Measurements from ENCODE around the gene ACSS1. TPM values are rescaled to one million over a fixed set of nuclear protein-coding genes. Genes with fewer than 3 reads are reported as not detected.

ACSS1 gene
- total RNA-seq, 2 experiments from 2014 or later, result 38.3 to 40.3 TPM

DNA sequence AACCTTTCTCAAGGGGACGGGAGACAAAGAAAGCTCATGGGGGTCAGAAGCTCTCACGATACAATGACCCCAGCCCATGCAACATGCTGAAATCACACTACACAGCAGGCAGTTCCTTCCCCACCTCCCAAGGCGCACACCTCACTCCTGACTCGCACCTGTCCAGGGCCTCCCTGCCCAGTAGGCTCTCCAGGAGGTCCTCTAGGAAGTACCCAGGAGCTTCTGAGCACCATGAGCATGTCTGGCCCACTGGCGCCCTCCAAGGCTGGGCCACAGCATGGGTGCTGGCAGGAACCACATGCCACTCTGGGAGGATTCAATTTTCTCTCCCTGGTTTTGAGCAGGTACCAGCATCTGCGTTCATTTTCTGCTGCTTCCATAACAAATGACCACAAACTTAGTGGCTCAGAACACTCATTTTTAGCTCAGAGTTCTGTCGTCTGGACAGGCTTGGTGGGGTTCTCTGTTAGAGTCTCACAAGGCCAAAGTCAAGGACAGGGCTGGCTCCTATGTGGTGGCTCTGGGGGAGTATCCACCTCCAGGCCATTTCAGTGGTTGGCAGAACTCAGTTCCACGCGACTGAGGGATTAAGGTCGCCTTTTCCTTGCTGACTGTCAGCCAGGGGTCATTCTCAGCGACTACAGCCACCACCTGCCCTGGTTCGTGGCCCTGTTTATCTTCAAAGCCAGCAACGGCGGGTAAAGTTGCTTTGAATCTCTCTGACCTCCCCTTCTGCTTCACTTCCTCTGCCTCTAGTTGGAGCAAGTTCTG lies 32.7 kb downstream of the ACSS1 start:
- DNase-seq, result no peak
- no peak overlapping the region for H3K27ac Mint-ChIP-seq
- no peaks in the 10 kb centered on the region for H3K27me3 Mint-ChIP-seq
- H3K4me1 Mint-ChIP-seq, result no peaks in the 10 kb centered on the region
- CTCF ChIA-PET, result no interaction called here
- no peak overlapping the region for H3K4me3 Mint-ChIP-seq
- H3K36me3 Mint-ChIP-seq (ENCODE audit: low read depth), result peaks cover 9% of the 10 kb centered on the region
- H3K9me3 Mint-ChIP-seq, result no peaks in the 10 kb centered on the region
- POLR2A ChIA-PET, result no interaction called here

DNA sequence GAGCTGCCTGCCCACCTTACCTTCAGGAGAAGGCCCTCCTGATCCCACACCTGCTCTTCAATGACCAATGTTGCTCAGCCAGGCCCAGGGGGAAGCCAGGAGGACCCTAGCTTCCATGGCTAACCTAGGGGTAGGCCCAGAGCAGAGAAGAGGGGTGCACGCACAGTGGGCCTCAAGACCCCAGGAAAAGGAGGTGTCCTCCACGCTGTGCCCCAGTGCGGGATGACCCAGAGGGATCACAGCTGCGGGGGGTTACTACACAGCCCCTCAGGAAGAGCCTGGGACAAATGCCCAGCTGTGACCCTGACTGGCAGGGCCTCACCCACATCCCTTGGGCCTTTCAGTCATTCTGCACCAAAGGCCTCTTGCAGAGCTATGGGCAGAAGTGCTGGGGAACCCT lies 33.8 kb downstream of the ACSS1 start:
- POLR2A ChIA-PET, result interaction anchor here (0.7 to 0.8 kb wide), 2 partner anchors 29 to 65 kb away, joined by 3 read pairs; no protein-coding TSS in a partner anchor
- H3K9me3 Mint-ChIP-seq, result no peaks in the 10 kb centered on the region
- H3K27me3 Mint-ChIP-seq, result no peaks in the 10 kb centered on the region
- no peak for DNase-seq
- H3K4me3 Mint-ChIP-seq, result no peak overlapping the region
- CTCF ChIA-PET, result no interaction called here
- H3K4me1 Mint-ChIP-seq, result no peaks in the 10 kb centered on the region
- H3K27ac Mint-ChIP-seq, result no peak overlapping the region
- H3K36me3 Mint-ChIP-seq (ENCODE audit: low read depth), result peaks cover 4% of the 10 kb centered on the region

DNA sequence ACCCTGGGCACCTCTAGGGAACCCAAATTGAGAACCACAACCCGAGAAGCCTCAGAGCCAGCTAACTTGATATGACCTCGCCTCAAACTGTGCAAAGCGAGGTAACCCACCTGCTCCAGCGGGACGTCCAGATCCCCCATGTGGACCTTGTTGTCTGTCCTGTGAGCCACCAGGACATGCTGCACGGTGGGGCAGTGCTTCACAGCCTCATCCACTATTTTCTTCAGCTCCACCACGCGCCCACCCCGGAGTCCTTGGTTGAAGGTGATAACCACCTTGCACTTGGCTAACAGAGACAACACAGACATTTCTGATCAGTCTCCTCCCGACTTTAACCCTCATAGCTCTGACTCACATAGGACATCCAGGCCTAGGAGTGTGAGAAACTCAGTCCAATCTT lies 34.6 kb downstream of the ACSS1 start:
- peaks cover 4% of the 10 kb centered on the region for H3K36me3 Mint-ChIP-seq (ENCODE audit: low read depth)
- H3K27ac Mint-ChIP-seq, result no peak overlapping the region
- DNase-seq, result no peak
- no peaks in the 10 kb centered on the region for H3K4me1 Mint-ChIP-seq
- H3K4me3 Mint-ChIP-seq, result no peak overlapping the region
- ChIA-PET POLR2A (interaction anchor here (0.7 kb wide), 1 partner anchor 66 kb away, joined by 3 read pairs; no protein-coding TSS in a partner anchor), CTCF (no interaction called here)
- H3K27me3 Mint-ChIP-seq, result no peaks in the 10 kb centered on the region
- H3K9me3 Mint-ChIP-seq, result no peaks in the 10 kb centered on the region

DNA sequence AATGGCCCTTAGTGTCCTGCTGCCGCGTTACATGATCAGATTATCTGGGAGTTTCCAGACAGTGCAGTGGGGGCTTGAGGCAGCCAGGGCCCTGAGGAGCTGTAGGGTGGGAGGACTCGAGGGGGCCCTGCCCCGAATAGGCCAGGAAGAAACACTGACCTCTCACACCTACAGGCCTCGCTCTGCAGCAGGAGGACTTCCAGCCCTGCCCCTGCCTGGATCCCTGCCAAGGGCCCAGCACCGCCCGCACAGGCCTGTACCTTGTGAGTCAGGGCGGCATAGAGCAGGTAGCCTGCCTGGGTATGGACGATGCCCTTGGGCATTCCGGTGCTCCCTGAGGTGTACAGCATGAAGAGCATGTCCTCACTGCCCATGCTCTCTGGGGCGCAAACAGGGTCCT lies 35.3 kb downstream of the ACSS1 start:
- peaks cover 4% of the 10 kb centered on the region for H3K36me3 Mint-ChIP-seq (ENCODE audit: low read depth)
- DNase-seq, result no peak
- H3K4me3 Mint-ChIP-seq, result no peak overlapping the region
- ChIA-PET POLR2A (no interaction called here), CTCF (no interaction called here)
- no peaks in the 10 kb centered on the region for H3K9me3 Mint-ChIP-seq
- no peaks in the 10 kb centered on the region for H3K4me1 Mint-ChIP-seq
- no peaks in the 10 kb centered on the region for H3K27me3 Mint-ChIP-seq
- no peak overlapping the region for H3K27ac Mint-ChIP-seq

- H3K36me3 Mint-ChIP-seq (ENCODE audit: low read depth), result no peaks in the 10 kb centered on the region
- CTCF ChIA-PET, result no interaction called here
- no peaks in the 10 kb centered on the region for H3K9me3 Mint-ChIP-seq
These were observed 36.6 kb downstream of the ACSS1 start for GRCh38 chr20:25021336-25021735.

GRCh38 chr20:25020901-25021301 lies 37.0 kb downstream of the ACSS1 start:
- Mint-ChIP-seq H3K4me1 (no peaks in the 10 kb centered on the region), H3K9me3 (no peaks in the 10 kb centered on the region), H3K27me3 (no peaks in the 10 kb centered on the region), H3K4me3 (no peak overlapping the region), H3K36me3 (ENCODE audit: low read depth) (no peaks in the 10 kb centered on the region), H3K27ac (no peak overlapping the region)
- CTCF ChIA-PET, result no interaction called here
- POLR2A ChIA-PET, result no interaction called here
- no peak for DNase-seq

More at GRCh38 chr20:25021336-25021735, 36.6 kb downstream of the ACSS1 start:
- POLR2A ChIA-PET, result no interaction called here
- Mint-ChIP-seq H3K27me3 (no peaks in the 10 kb centered on the region), H3K4me3 (no peak overlapping the region), H3K27ac (no peak overlapping the region), H3K4me1 (no peaks in the 10 kb centered on the region)
- no peak for DNase-seq

- H3K36me3 Mint-ChIP-seq (ENCODE audit: low read depth), result no peaks in the 10 kb centered on the region
- H3K4me1 Mint-ChIP-seq, result no peaks in the 10 kb centered on the region
- no peaks in the 10 kb centered on the region for H3K27me3 Mint-ChIP-seq
- POLR2A ChIA-PET, result no interaction called here
- no peak overlapping the region for H3K27ac Mint-ChIP-seq
- DNase-seq, result no peak
- no peak overlapping the region for H3K4me3 Mint-ChIP-seq
- H3K9me3 Mint-ChIP-seq, result no peaks in the 10 kb centered on the region
- CTCF ChIA-PET, result no interaction called here
These were observed 37.6 kb downstream of the ACSS1 start for GRCh38 chr20:25020345-25020744.

- Mint-ChIP-seq H3K4me1 (no peaks in the 10 kb centered on the region), H3K36me3 (ENCODE audit: low read depth) (no peaks in the 10 kb centered on the region), H3K27me3 (no peaks in the 10 kb centered on the region), H3K9me3 (no peaks in the 10 kb centered on the region), H3K4me3 (no peak overlapping the region), H3K27ac (no peak overlapping the region)
- ChIA-PET POLR2A (no interaction called here), CTCF (no interaction called here)
- no peak for DNase-seq
These were observed 38.4 kb downstream of the ACSS1 start for GRCh38 chr20:25019381-25020155.

DNA sequence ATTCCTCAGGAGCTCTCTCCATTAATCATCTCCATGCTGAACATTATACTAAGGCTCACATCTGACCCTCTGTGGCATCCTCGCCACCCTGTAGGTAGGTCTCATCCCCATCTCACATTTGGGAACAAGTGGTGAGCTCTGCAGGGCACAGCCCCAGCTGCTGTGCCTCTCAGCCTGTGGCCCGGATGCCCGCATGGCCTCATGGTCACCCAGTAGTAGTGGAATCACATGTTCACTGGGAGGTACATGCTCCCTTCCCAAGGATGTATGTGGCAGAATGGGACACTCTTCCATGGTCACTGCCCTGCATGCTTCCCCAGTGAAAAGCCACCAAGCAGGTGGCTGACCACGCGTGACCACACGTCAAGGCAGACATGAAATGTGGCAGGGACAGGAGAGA lies 39.1 kb downstream of the ACSS1 start:
- ChIA-PET CTCF (no interaction called here), POLR2A (no interaction called here)
- Mint-ChIP-seq H3K4me3 (no peak overlapping the region), H3K4me1 (no peaks in the 10 kb centered on the region), H3K27ac (no peak overlapping the region), H3K27me3 (no peaks in the 10 kb centered on the region), H3K36me3 (ENCODE audit: low read depth) (no peaks in the 10 kb centered on the region), H3K9me3 (no peaks in the 10 kb centered on the region)
- no peak for DNase-seq

DNA sequence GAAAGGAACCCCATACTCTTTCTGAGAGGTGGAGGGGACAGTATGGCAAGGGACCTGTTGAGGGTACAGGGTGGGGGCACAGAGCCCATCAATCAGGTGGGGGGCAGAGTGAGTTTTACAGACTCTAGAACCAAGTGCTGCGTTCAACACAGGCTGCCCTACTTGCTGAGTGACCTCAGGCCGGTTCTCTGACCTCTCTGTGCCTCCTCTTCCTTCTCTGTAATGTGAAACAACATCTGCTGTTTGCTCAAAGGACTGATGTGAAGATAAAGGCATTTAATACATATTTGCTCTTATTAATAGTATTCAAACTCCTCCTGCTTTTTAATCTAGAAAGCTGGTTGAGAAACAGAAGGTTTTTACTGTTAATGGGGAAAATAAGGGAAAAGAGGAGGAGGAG lies 39.5 kb downstream of the ACSS1 start:
- POLR2A ChIA-PET, result no interaction called here
- CTCF ChIA-PET, result no interaction called here
- no peaks in the 10 kb centered on the region for H3K27me3 Mint-ChIP-seq
- H3K27ac Mint-ChIP-seq, result no peak overlapping the region
- no peak overlapping the region for H3K4me3 Mint-ChIP-seq
- no peaks in the 10 kb centered on the region for H3K9me3 Mint-ChIP-seq
- H3K36me3 Mint-ChIP-seq (ENCODE audit: low read depth), result no peaks in the 10 kb centered on the region
- DNase-seq, result no peak
- H3K4me1 Mint-ChIP-seq, result no peaks in the 10 kb centered on the region

- H3K36me3 Mint-ChIP-seq (ENCODE audit: low read depth), result no peaks in the 10 kb centered on the region
- H3K9me3 Mint-ChIP-seq, result no peaks in the 10 kb centered on the region
- ChIA-PET POLR2A (no interaction called here), CTCF (no interaction called here)
- H3K4me1 Mint-ChIP-seq, result no peaks in the 10 kb centered on the region
- no peak for DNase-seq
- H3K27me3 Mint-ChIP-seq, result no peaks in the 10 kb centered on the region
- H3K27ac Mint-ChIP-seq, result no peak overlapping the region
- H3K4me3 Mint-ChIP-seq, result no peak overlapping the region
These were observed 40.6 kb downstream of the ACSS1 start for GRCh38 chr20:25017257-25017803.

GRCh38 chr20:25016471-25016870 lies 41.5 kb downstream of the ACSS1 start:
- Mint-ChIP-seq H3K36me3 (ENCODE audit: low read depth) (no peaks in the 10 kb centered on the region), H3K9me3 (no peaks in the 10 kb centered on the region), H3K27me3 (no peaks in the 10 kb centered on the region), H3K4me3 (no peak overlapping the region), H3K4me1 (no peaks in the 10 kb centered on the region), H3K27ac (no peak overlapping the region)
- ChIA-PET POLR2A (no interaction called here), CTCF (no interaction called here)
- DNase-seq, result no peak

DNA sequence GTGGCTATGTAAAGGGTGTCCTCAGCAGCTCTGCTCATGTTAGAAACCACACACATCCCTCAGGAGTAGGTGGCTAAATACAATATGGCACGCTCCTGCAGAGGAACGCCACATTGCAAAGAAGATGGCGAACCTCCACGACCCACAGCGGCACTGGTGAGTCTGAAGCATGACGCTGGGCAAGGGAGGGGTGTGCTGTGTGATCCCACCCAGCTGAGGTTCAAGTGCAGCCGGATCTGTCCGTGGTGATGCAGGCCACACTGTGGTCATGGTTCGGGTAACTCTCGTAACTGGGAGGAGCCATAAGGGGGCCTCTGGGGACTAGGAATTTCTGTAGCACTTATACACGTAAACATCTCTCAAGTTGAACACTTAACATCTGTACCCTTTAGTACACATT lies 42.0 kb downstream of the ACSS1 start:
- CTCF ChIA-PET, result no interaction called here
- POLR2A ChIA-PET, result no interaction called here
- no peaks in the 10 kb centered on the region for H3K27me3 Mint-ChIP-seq

GRCh38 chr20:25014816-25015215 lies 43.1 kb downstream of the ACSS1 start:
- no peak for DNase-seq
- Mint-ChIP-seq H3K27me3 (no peaks in the 10 kb centered on the region), H3K4me1 (no peaks in the 10 kb centered on the region), H3K36me3 (ENCODE audit: low read depth) (peaks cover 2% of the 10 kb centered on the region), H3K9me3 (no peaks in the 10 kb centered on the region), H3K4me3 (no peak overlapping the region), H3K27ac (no peak overlapping the region)
- CTCF ChIA-PET, result no interaction called here
- POLR2A ChIA-PET, result no interaction called here

More for the DNA sequence above, 42.0 kb downstream of the ACSS1 start:
- Mint-ChIP-seq H3K4me3 (no peak overlapping the region), H3K4me1 (no peaks in the 10 kb centered on the region), H3K36me3 (ENCODE audit: low read depth) (no peaks in the 10 kb centered on the region), H3K9me3 (no peaks in the 10 kb centered on the region), H3K27ac (no peak overlapping the region)
- DNase-seq, result no peak

All from activated CD4-positive, alpha-beta memory T cell treated with anti-CD3 and anti-CD28 coated beads, Interleukin-2, amount 10 ng/mL, durations not matched to agents 7 days and 5 days (primary cell).